ENCODE data around the gene BMERB1.
"Not testable (repeated sequence)": the region's sequence is repeated elsewhere in the genome, so short reads cannot be mapped to it uniquely, and the experiment has no call there.

BMERB1 gene

DNA sequence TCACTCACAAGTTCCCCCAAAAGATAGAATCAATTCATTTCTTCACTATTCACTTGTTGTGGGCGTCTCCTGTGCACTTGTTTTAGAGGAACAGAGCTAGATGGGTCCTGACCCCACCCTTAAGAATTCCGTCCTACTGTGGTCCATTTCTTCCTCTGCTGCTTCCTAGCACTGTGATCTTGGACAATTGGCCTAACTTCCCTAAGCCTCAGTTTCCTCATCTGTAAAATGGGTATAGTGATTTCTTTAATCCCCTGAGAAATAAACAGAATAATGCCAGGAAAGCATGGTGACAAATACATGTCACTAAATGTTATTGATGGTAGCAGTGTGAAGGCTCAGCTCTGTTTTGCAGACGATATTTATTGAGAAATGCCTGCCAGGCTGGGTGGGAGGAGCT lies 9.9 kb downstream of the BMERB1 start:
- no peak for DNase-seq
- H3K9me3 Mint-ChIP-seq: peaks cover 6 to 9% of the 10 kb centered on the region in 2 donors
- H3K4me3 Mint-ChIP-seq: no peak overlapping the region
- no peaks in the 10 kb centered on the region for H3K27me3 Mint-ChIP-seq
- H3K27ac Mint-ChIP-seq: no peak overlapping the region
- ATAC-seq: no peak
- H3K4me1 Mint-ChIP-seq: peaks cover 11% of the 10 kb centered on the region

- Mint-ChIP-seq H3K27ac (no peak overlapping the region), H3K9me3 (peaks cover 6 to 9% of the 10 kb centered on the region in 2 donors), H3K4me1 (no peaks in the 10 kb centered on the region), H3K27me3 (no peaks in the 10 kb centered on the region), H3K4me3 (no peak overlapping the region)
- ATAC-seq (no peak), DNase-seq (no peak)
Observed at GRCh38 chr16:15445450-15445849, 11.1 kb downstream of the BMERB1 start.

DNA sequence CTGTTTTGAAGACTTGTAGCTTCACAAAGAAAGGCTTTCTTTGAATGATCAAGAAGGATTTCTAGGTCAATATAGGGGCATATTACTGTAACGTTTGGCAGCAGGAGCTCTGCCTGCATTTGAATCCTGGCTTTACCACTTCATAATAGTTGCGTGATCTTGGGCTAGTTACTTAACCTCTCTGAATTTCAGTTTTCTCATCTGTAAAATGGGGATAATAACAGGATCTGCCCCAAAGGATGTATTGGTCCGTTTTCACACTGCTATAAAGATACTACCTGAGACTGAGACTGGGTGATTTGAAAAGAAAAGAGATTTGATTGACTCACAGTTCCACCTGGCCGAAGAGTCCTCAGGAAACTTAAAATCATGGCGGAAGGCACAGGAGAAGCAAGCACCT lies 12.5 kb downstream of the BMERB1 start:
- no peaks in the 10 kb centered on the region for H3K27me3 Mint-ChIP-seq
- H3K27ac Mint-ChIP-seq: no peak overlapping the region
- H3K9me3 Mint-ChIP-seq: peaks cover 6 to 9% of the 10 kb centered on the region in 2 donors
- H3K4me3 Mint-ChIP-seq: no peak overlapping the region
- H3K4me1 Mint-ChIP-seq: no peaks in the 10 kb centered on the region
- DNase-seq (no peak), ATAC-seq (no peak)

DNA sequence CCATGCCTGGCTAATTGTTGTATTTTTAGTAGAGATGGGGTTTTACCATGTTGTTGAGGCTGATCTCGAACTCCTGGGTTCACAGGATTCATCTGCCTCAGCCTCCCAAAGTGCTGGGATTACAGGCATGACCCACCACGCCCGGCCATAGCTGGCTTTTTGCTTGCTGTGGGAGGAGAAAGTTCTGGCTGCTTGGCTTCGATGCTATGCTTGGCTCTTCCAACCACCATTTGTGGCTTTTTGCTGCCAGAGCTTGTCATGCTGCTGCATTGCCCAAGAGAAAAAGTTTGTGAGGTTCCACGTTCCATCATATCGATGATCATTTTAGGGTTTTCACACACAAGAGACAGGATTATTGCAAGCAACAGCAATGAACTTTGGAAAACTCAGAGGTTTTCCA lies 16.2 kb downstream of the BMERB1 start:
- Mint-ChIP-seq H3K27ac (no peak overlapping the region), H3K4me1 (no peaks in the 10 kb centered on the region), H3K9me3 (peaks cover 0 to 2% of the 10 kb centered on the region in 2 donors), H3K4me3 (no peak overlapping the region), H3K27me3 (no peaks in the 10 kb centered on the region)
- DNase-seq (no peak), ATAC-seq (no peak)

- Mint-ChIP-seq H3K27me3 (no peaks in the 10 kb centered on the region), H3K4me1 (no peaks in the 10 kb centered on the region)
Observed at GRCh38 chr16:15451098-15451731, 16.8 kb downstream of the BMERB1 start.

GRCh38 chr16:15452246-15452855 lies 18.0 kb downstream of the BMERB1 start:
- no peak overlapping the region for H3K4me3 Mint-ChIP-seq
- no peaks in the 10 kb centered on the region for H3K27me3 Mint-ChIP-seq

More at GRCh38 chr16:15451098-15451731, 16.8 kb downstream of the BMERB1 start:
- DNase-seq: no peak
- Mint-ChIP-seq H3K27ac (no peak overlapping the region), H3K4me3 (no peak overlapping the region), H3K9me3 (no peaks in the 10 kb centered on the region)
- ATAC-seq: no peak

DNA sequence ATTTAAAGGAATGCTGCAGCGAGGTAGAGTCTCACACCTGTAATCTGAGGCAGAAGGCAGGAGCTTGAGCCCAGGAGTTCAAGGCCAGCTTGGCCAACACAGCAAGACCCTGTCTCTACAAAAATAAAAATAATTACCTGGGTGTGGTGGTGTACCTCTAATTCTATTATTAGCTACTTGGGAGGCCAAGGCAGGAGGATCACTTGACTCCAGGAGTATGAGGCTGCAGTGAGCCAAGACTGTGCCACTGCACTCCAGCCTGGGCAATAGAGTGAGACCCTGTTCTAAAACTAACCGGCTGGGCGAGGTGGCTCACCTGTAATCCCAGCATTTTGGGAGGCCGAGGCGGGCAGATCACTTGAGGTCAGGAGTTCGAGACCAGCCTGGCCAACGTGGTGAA lies 18.9 kb downstream of the BMERB1 start:
- DNase-seq, ATAC-seq, H3K4me1 Mint-ChIP-seq, H3K4me3 Mint-ChIP-seq, H3K9me3 Mint-ChIP-seq, H3K27ac Mint-ChIP-seq, H3K27me3 Mint-ChIP-seq: not testable (repeated sequence)

More at GRCh38 chr16:15452246-15452855, 18.0 kb downstream of the BMERB1 start:
- Mint-ChIP-seq H3K4me1 (no peaks in the 10 kb centered on the region), H3K27ac (peak overlapping the region in 1 of 2 donors; percentile 33), H3K9me3 (no peaks in the 10 kb centered on the region)
- ATAC-seq (no peak), DNase-seq (no peak)

- H3K9me3 Mint-ChIP-seq, H3K27me3 Mint-ChIP-seq, DNase-seq, H3K4me1 Mint-ChIP-seq, ATAC-seq, H3K4me3 Mint-ChIP-seq, H3K27ac Mint-ChIP-seq: not testable (repeated sequence)
Observed at GRCh38 chr16:15454933-15455332, 20.5 kb downstream of the BMERB1 start.

DNA sequence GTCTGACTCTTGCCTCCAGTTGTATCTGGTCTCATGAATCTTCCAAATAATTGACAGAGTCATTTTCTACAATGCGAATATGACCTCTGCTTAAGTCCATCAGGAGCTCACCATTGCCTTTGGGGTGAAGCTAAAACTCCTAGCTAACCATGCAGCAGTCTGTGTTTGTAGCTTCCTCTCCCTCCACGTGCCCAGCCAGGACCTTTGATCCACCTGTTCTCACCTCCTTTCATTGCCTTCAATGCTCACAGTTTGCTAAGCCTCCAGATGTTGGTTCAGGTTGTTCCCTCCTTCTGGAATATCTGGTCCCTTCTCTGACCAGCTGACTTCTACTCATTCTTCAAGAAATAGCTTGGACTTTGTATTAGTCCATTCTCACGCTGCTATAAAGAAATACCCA lies 23.0 kb downstream of the BMERB1 start:
- no peaks in the 10 kb centered on the region for H3K27me3 Mint-ChIP-seq
- H3K4me1 Mint-ChIP-seq: peaks cover 3% of the 10 kb centered on the region
- ATAC-seq (no peak), DNase-seq (no peak)
- H3K27ac Mint-ChIP-seq: no peak overlapping the region
- no peak overlapping the region for H3K4me3 Mint-ChIP-seq
- no peaks in the 10 kb centered on the region for H3K9me3 Mint-ChIP-seq

DNA sequence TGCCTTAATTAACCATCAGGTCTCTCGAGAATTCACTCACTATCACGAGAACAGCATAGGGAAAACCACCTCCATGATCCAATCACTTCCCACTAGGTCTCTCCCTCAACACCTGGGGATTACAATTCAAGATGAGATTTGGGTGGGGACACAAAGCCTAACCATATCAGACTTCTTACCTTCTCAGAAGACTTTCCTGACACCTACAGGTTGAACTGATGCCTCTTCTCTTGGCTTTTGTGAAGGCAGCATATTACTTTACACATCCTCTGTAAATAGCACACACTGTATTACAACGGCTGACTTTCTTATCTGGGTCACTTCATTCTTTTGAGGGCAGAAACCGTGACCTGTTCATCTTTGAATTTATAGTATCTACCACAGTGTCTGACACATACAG lies 23.6 kb downstream of the BMERB1 start:
- no peak overlapping the region for H3K27ac Mint-ChIP-seq
- peaks cover 5% of the 10 kb centered on the region for H3K4me1 Mint-ChIP-seq
- no peaks in the 10 kb centered on the region for H3K9me3 Mint-ChIP-seq
- H3K27me3 Mint-ChIP-seq: no peaks in the 10 kb centered on the region
- no peak for ATAC-seq
- H3K4me3 Mint-ChIP-seq: no peak overlapping the region
- no peak for DNase-seq

DNA sequence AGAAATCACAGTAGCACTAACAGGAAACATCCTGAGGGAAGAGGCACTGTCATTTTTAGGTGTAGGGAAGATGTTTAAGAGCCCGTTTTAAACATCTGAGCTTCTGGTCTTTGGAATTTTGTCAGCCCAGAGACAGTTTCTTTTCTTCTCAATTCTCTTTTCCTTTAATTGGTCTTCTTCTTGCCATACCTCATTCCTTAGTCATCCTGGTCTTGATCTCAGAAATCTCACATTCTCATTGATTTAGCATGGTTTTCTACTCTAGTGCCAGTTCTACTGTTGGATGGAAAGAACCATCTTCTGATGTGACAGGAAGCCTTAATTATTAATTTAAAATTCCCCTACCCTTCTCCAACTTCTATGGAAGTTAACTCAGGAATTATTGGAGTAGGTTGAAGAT lies 25.4 kb downstream of the BMERB1 start:
- no peak overlapping the region for H3K27ac Mint-ChIP-seq
- DNase-seq (no peak), ATAC-seq (no peak)
- peaks cover 5% of the 10 kb centered on the region for H3K4me1 Mint-ChIP-seq
- no peak overlapping the region for H3K4me3 Mint-ChIP-seq
- no peaks in the 10 kb centered on the region for H3K27me3 Mint-ChIP-seq
- no peaks in the 10 kb centered on the region for H3K9me3 Mint-ChIP-seq

DNA sequence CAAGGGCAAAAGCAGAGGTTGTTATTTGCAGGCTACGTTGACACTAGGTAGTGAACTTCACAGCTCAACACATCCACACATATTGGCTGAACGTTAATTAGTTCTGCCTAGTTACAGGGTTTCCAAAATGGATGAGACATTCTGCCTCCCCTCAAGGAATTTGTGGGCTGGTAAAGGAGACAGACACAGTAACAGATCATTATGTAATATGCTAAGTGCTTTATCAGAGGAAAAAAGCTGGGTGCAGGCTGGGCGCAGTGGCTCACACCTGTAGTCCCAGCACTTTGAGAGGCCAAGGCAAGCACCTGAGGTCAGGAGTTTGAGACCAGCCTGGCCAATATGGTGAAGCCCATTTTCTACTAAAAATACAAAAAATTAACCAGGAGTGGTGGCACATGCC lies 26.2 kb downstream of the BMERB1 start:
- no peaks in the 10 kb centered on the region for H3K9me3 Mint-ChIP-seq
- DNase-seq (no peak), ATAC-seq (no peak)
- H3K4me1 Mint-ChIP-seq: peaks cover 5% of the 10 kb centered on the region
- no peak overlapping the region for H3K4me3 Mint-ChIP-seq
- H3K27ac Mint-ChIP-seq: no peak overlapping the region
- no peaks in the 10 kb centered on the region for H3K27me3 Mint-ChIP-seq

GRCh38 chr16:15461376-15461775 lies 27.0 kb downstream of the BMERB1 start:
- Mint-ChIP-seq H3K4me1 (peaks cover 5% of the 10 kb centered on the region), H3K27me3 (no peaks in the 10 kb centered on the region), H3K4me3 (no peak overlapping the region), H3K27ac (no peak overlapping the region), H3K9me3 (no peaks in the 10 kb centered on the region)
- DNase-seq (no peak), ATAC-seq (no peak)

- no peak overlapping the region for H3K4me3 Mint-ChIP-seq
- peaks cover 6% of the 10 kb centered on the region for H3K27me3 Mint-ChIP-seq
- ATAC-seq (no peak), DNase-seq (no peak)
- peaks cover 5% of the 10 kb centered on the region for H3K4me1 Mint-ChIP-seq
- H3K9me3 Mint-ChIP-seq: peaks cover 0 to 5% of the 10 kb centered on the region in 2 donors
- peak overlapping the region in 1 of 2 donors; percentile 52 for H3K27ac Mint-ChIP-seq
Observed at GRCh38 chr16:15464401-15465186, 30.2 kb downstream of the BMERB1 start.

DNA sequence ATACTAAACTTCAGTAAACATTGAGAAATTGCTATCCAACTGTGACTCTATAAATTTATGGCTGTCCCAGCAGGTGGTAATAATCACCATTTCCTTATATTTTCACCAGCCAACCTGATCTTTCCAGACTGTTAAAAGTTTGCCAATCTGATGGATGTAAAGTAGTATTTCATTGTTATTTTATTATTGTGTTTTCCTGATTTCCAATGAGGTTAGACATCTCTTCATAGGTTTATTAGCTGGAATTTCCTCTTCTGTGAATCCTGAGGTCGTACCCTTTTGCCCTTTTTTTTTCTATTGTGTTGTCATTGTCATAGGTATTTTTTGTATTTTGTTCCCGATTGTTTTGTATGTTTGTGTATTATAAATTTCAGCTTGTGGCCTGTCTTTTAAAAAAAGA lies 31.7 kb downstream of the BMERB1 start:
- Mint-ChIP-seq H3K27me3 (peaks cover 6% of the 10 kb centered on the region), H3K9me3 (peaks cover 0 to 5% of the 10 kb centered on the region in 2 donors), H3K4me1 (peaks cover 5% of the 10 kb centered on the region), H3K4me3 (no peak overlapping the region), H3K27ac (no peak overlapping the region)
- ATAC-seq (no peak), DNase-seq (no peak)

All from stimulated activated naive CD8-positive, alpha-beta T cell treated with anti-CD3 and anti-CD28 coated beads, Interleukin-15, amount 100 ng/mL, for 72 hours (primary cell).